Liver (tissue), 9 donors: ENCODE measurements around the gene GPR107. TPM values are rescaled to one million over a fixed set of nuclear protein-coding genes. Genes with fewer than 3 reads are reported as not detected.

Experiments
- DNase-seq: peaks from one replicate; pipeline ENCODE4 v3.0.0-alpha.2; 2017; ENCODE audit warnings: low spot score
- H3K27ac ChIP-seq, 2 donors: one replicate each; pipeline ENCODE4 v1.7.0; 2013; ENCODE audit warnings: inconsistent platforms in 2 of 2, low read length in 2 of 2, control low read depth in 1 of 2, low read depth in 1 of 2, mild to moderate bottlenecking in 1 of 2
- H3K27me3 ChIP-seq, 4 donors: one replicate each; pipeline versions ENCODE4 v1.6.1 to v1.7.0; 2013; ENCODE audit warnings: low read length in 3 of 4, inconsistent platforms in 1 of 4, mild to moderate bottlenecking in 1 of 4, moderate library complexity in 1 of 4; ENCODE audit not compliant: control insufficient read depth in 4 of 4, insufficient read depth in 4 of 4
- H3K36me3 ChIP-seq, 4 donors: one replicate each; pipeline versions ENCODE4 v1.6.1 to v1.7.0; 2013; ENCODE audit warnings: low read length in 3 of 4, mild to moderate bottlenecking in 3 of 4, low read depth in 1 of 4, moderate library complexity in 1 of 4; ENCODE audit not compliant: control insufficient read depth in 4 of 4, insufficient read depth in 3 of 4
- H3K4me1 ChIP-seq, 4 donors: one replicate each; pipeline versions ENCODE4 v1.6.1 to v1.7.0; 2013; ENCODE audit warnings: low read length in 3 of 4, mild to moderate bottlenecking in 3 of 4, moderate library complexity in 1 of 4; ENCODE audit not compliant: control insufficient read depth in 4 of 4, insufficient read depth in 4 of 4
- H3K4me3 ChIP-seq, 3 donors: one replicate each; pipeline versions ENCODE4 v1.6.1 to v1.7.0; 2013; ENCODE audit warnings: low read length in 3 of 3, control low read depth in 1 of 3, low read depth in 1 of 3, mild to moderate bottlenecking in 1 of 3
- H3K9ac ChIP-seq, 2 donors: one replicate each; pipeline ENCODE4 v1.7.0; 2013; ENCODE audit warnings: low read length in 2 of 2, mild to moderate bottlenecking in 2 of 2, moderate library complexity in 2 of 2, control low read depth in 1 of 2, low read depth in 1 of 2
- H3K9me3 ChIP-seq, 4 donors: one replicate each; pipeline versions ENCODE4 v1.6.1 to v1.7.0; 2013; ENCODE audit warnings: low read length in 3 of 4; ENCODE audit not compliant: control insufficient read depth in 4 of 4
- CTCF ChIP-seq: fragments of 150-350 bp; IDR thresholded peaks from 2 replicates; pipeline ENCODE4 v1.5.1; 2017; ENCODE audit warnings: improper control_type of control experiment, low read depth, low read length; ENCODE audit not compliant: missing input control
- EGR1 ChIP-seq, 2 donors: IDR thresholded peaks; 2 replicates each; pipeline ENCODE4 v1.6.1; 2016 to 2018; ENCODE audit warnings: antibody characterized with exemption in 2 of 2, low read depth in 2 of 2
- FOXA1 ChIP-seq: IDR thresholded peaks from 2 replicates; pipeline ENCODE4 v1.6.1; 2016; ENCODE audit warnings: antibody characterized with exemption
- FOXA2 ChIP-seq: IDR thresholded peaks from 2 replicates; pipeline ENCODE4 v1.6.1; 2016; ENCODE audit warnings: antibody characterized with exemption
- GABPA ChIP-seq, 2 donors: IDR thresholded peaks in 1 of 2; conservative IDR thresholded peaks in 1 of 2; 2 replicates each; pipeline ENCODE4 v1.6.1; 2016; ENCODE audit warnings: antibody characterized with exemption in 2 of 2, mild to moderate bottlenecking in 1 of 2, moderate library complexity in 1 of 2
- HNF4A ChIP-seq, 2 donors: conservative IDR thresholded peaks; 2 replicates each; pipeline ENCODE4 v1.6.1; 2016; ENCODE audit warnings: antibody characterized with exemption in 2 of 2, mild to moderate bottlenecking in 2 of 2
- HNF4G ChIP-seq: IDR thresholded peaks from 2 replicates; pipeline ENCODE4 v1.6.1; 2016; ENCODE audit warnings: antibody characterized with exemption
- JUND ChIP-seq, 2 donors: IDR thresholded peaks; 2 replicates each; pipeline ENCODE4 v1.6.1; 2016; ENCODE audit warnings: antibody characterized with exemption in 2 of 2
- MAX ChIP-seq: IDR thresholded peaks from 2 replicates; pipeline ENCODE4 v1.6.1; 2016; ENCODE audit warnings: antibody characterized with exemption
- NR2F2 ChIP-seq: IDR thresholded peaks from 2 replicates; pipeline ENCODE4 v1.6.1; 2016; ENCODE audit warnings: antibody characterized with exemption
- RAD21 ChIP-seq, 2 donors: IDR thresholded peaks; 2 replicates each; pipeline ENCODE4 v1.6.1; 2016; ENCODE audit warnings: antibody characterized with exemption in 2 of 2, mild to moderate bottlenecking in 2 of 2
- REST ChIP-seq: IDR thresholded peaks from 2 replicates; pipeline ENCODE4 v1.6.1; 2016; ENCODE audit warnings: antibody characterized with exemption, mild to moderate bottlenecking
- RXRA ChIP-seq, 2 donors: IDR thresholded peaks; 2 replicates each; pipeline ENCODE4 v1.6.1; 2017 to 2018; ENCODE audit warnings: antibody characterized with exemption in 2 of 2, mild to moderate bottlenecking in 1 of 2
- SP1 ChIP-seq: IDR thresholded peaks from 2 replicates; pipeline ENCODE4 v1.6.1; 2018; ENCODE audit warnings: antibody characterized with exemption, mild to moderate bottlenecking
- TAF1 ChIP-seq: conservative IDR thresholded peaks from 2 replicates; pipeline ENCODE4 v1.6.1; 2016; ENCODE audit warnings: antibody characterized with exemption, mild to moderate bottlenecking
- YY1 ChIP-seq: IDR thresholded peaks from 2 replicates; pipeline ENCODE4 v1.6.1; 2016; ENCODE audit warnings: antibody characterized with exemption, mild to moderate bottlenecking
- WGBS: extraction: QIAGEN DNeasy Blood & Tissue Kit; methylation state at CpG from one replicate; pipeline ENCODE4 v1.1.7; 2013; 5-methylcytosine and 5-hydroxymethylcytosine counted together
- polyA plus RNA-seq, 2 donors: library from polyadenylated mRNA; stranded (reverse) in 1 of 2; unstranded in 1 of 2; fragments of 200-250 nt in 1 of 2; fragments of >200 nt in 1 of 2; fragmentation: Nextera tagmentation in 1 of 2; extraction: Ambion mirVana in 1 of 2; gene quantifications; one replicate each; pipeline versions ENCODE4 v1.2.1 to v1.2.3, GENCODE V29; 2013 to 2015
- total RNA-seq, 2 donors: library from RNA; depleted of rRNA; stranded (reverse); fragments of >200 nt; gene quantifications; one replicate each; pipeline ENCODE4 v1.2.3, GENCODE V29; 2014
- TF ChIP-seq, protein P1 (sequence below): IDR thresholded peaks from 2 replicates; pipeline ENCODE4 v1.6.1; 2016; ENCODE audit warnings: antibody characterized with exemption
- TF ChIP-seq, protein P2 (sequence below): IDR thresholded peaks from 2 replicates; pipeline ENCODE4 v1.6.1; 2016; ENCODE audit warnings: antibody characterized with exemption
- donor health status: healthy.
- donor health status: healthy.
- donor health status: healthy.
- donor health status: healthy.
- donor health status: healthy.

GPR107 gene
- total and polyA plus RNA-seq, 4 donors: 3.8 to 17.2 (median 11.4) TPM

DNA sequence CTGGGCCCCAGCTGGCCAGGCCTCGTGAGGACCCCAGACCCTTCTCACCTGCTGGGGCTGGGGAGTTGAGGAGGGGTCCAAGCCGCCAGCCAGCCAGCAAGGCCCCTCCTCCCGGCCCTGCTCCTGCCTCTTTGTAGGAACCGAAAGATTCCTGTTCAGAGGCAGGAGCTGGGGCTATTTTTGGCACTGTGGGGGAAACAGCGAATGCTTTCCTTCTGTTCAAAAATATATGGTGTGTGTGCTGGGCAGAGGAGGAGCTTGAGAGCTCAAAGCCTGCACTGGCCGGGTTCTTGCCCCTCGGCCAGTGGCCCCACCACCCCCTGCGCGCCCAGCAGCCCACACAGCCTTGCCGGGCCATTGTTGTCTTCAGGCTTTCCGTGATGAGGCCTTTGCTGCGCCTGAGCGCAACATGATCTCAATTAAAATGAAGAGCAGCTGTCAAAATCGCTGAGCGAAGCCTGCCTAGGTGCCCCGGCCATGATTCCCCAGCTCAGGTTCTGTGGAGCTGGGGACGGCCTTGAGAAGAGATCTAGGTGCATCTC lies 131.9 kb downstream of the GPR107 start:
- no peak overlapping the region for H3K4me3 ChIP-seq
- no peak for TF ChIP-seq MAX
- TF ChIP-seq REST: no peak
- TF ChIP-seq RXRA (IDR thresholded peaks at IDR 0.05): no peak
- no peak for TF ChIP-seq TAF1
- TF ChIP-seq EGR1 (IDR thresholded peaks at IDR 0.05; ENCODE audit: low read depth in 2 of 2): no peak
- no peak for TF ChIP-seq CTCF
- TF ChIP-seq FOXA1: no peak
- TF ChIP-seq, protein P1, sequence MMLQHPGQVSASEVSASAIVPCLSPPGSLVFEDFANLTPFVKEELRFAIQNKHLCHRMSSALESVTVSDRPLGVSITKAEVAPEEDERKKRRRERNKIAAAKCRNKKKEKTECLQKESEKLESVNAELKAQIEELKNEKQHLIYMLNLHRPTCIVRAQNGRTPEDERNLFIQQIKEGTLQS: no peak
- no peak for TF ChIP-seq NR2F2
- no peak for TF ChIP-seq JUND (IDR thresholded peaks at IDR 0.05)
- no peak for TF ChIP-seq GABPA (IDR thresholded peaks at IDR 0.05 in 1 of 2, conservative IDR thresholded peaks at IDR 0.05 in 1 of 2)
- no peak for TF ChIP-seq RAD21 (IDR thresholded peaks at IDR 0.05)
- TF ChIP-seq SP1: no peak
- no peak for TF ChIP-seq FOXA2
- no peak for TF ChIP-seq YY1
- no peak for TF ChIP-seq HNF4A (conservative IDR thresholded peaks at IDR 0.05)
- TF ChIP-seq, protein P2, sequence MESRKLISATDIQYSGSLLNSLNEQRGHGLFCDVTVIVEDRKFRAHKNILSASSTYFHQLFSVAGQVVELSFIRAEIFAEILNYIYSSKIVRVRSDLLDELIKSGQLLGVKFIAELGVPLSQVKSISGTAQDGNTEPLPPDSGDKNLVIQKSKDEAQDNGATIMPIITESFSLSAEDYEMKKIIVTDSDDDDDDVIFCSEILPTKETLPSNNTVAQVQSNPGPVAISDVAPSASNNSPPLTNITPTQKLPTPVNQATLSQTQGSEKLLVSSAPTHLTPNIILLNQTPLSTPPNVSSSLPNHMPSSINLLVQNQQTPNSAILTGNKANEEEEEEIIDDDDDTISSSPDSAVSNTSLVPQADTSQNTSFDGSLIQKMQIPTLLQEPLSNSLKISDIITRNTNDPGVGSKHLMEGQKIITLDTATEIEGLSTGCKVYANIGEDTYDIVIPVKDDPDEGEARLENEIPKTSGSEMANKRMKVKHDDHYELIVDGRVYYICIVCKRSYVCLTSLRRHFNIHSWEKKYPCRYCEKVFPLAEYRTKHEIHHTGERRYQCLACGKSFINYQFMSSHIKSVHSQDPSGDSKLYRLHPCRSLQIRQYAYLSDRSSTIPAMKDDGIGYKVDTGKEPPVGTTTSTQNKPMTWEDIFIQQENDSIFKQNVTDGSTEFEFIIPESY: no peak
- no peak for TF ChIP-seq HNF4G
- no peaks in the 10 kb centered on the region for H3K4me1 ChIP-seq
- no peaks in the 10 kb centered on the region for H3K9me3 ChIP-seq
- H3K36me3 ChIP-seq: no peaks in the 10 kb centered on the region
- DNase-seq: no peak
- H3K27me3 ChIP-seq: no peaks in the 10 kb centered on the region
- H3K9ac ChIP-seq: no peak overlapping the region
- H3K27ac ChIP-seq: no peak overlapping the region
- WGBS: 79% methylated on average over 17 of the region's 17 CpGs
